Limb (tissue), 2 donors: Measurements from ENCODE around the gene AUP1.

Experiments used
- DNase-seq, 2 donors: peaks; one replicate each; pipeline ENCODE4 v3.0.0-alpha.2; 2016; ENCODE audit errors: extremely low spot score in 2 of 2

Gene AUP1

DNA sequence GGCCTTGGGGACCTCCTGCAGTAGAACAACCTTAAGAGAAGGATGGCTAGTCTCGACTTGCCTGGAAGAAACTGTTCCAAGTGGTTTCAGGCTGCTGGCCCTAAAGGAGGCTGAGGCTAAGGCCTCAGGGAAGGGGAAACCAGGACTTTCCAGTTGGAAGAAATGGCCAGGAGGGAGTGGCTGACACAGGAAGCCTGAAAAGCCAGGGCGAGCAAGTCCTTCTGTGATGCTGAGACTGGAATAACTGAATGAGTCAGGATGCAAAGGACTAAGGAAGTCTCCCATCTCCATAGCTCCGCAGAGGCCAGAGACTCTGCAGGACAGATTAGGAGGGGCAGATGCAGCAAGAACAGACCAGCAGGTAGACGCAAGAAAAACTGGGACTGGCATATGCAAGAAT is 7.6 kb upstream of the AUP1 start:
- DNase-seq, result no peak

- DNase-seq, result no peak
Measured at GRCh38 chr2:74536166-74536950, 6.9 kb upstream of the AUP1 start.

DNA sequence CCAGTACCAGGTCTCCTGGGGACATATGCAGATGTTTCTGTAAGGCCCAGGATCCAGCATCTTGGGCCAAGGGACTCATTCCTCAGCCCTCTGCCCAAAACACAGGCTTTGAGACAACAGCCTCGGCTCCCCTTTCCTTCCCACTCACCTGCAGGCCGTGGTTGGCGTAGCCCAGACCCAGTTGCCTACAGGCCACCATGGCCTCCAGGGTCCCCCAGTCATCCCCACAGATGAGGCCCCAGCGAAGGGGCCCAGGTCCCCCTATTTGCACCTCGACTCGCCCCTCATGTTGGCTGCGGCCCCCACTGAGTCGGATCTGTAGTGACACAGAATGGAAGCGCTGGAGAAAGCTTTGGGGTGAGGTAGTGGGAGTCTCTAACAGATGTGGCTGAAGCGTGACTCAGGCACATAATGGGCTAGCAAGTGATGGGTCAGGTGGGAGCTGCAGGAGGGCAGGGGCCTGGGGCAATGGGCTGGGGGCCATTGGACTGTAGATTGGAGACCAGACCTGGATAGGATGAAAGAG is 6.0 kb upstream of the AUP1 start:
- no peak for DNase-seq

- DNase-seq, result no peak
Measured at GRCh38 chr2:74534411-74534810, 4.9 kb upstream of the AUP1 start.

- DNase-seq, result no peak
Measured at GRCh38 chr2:74533464-74533863, 4.0 kb upstream of the AUP1 start.

DNA sequence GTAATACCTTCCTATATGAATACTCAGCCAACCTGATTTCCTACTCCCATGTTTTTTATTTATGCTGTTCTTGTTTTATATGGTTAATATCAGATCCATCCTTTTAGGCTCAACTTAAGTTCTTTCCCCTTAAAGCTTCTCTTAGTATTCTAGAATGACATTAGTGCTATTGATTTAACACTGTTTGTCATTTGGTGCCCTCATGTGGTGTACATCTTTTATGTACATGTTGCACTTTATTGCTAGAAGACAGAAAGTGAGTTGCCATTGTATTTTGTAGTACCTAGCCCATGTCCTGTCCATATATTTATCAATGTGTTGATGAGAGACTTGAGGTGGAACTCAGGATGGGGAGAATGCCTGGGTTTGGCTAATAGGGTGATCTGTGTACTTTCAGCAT is 2.7 kb upstream of the AUP1 start:
- no peak for DNase-seq

DNA sequence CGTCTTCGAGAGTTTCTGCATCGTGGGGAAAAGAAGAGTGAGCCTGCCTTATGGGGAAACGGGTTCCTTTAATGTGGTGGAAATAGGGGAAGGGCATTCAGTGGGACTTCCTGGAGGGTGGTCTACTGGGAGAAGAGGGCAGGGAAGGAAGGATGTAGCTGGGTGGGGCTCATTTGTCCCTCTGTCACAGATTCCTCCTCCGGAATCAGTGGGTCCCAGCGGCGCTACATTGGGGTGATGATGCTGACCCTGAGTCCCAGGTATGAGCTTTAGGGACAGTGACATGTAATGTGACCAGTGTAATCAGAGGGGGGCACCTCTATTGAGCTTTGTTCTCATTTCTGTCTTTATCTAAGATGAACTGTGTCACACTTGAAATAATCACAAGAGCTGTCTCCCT is 2.2 kb upstream of the AUP1 start:
- no peak for DNase-seq

DNA sequence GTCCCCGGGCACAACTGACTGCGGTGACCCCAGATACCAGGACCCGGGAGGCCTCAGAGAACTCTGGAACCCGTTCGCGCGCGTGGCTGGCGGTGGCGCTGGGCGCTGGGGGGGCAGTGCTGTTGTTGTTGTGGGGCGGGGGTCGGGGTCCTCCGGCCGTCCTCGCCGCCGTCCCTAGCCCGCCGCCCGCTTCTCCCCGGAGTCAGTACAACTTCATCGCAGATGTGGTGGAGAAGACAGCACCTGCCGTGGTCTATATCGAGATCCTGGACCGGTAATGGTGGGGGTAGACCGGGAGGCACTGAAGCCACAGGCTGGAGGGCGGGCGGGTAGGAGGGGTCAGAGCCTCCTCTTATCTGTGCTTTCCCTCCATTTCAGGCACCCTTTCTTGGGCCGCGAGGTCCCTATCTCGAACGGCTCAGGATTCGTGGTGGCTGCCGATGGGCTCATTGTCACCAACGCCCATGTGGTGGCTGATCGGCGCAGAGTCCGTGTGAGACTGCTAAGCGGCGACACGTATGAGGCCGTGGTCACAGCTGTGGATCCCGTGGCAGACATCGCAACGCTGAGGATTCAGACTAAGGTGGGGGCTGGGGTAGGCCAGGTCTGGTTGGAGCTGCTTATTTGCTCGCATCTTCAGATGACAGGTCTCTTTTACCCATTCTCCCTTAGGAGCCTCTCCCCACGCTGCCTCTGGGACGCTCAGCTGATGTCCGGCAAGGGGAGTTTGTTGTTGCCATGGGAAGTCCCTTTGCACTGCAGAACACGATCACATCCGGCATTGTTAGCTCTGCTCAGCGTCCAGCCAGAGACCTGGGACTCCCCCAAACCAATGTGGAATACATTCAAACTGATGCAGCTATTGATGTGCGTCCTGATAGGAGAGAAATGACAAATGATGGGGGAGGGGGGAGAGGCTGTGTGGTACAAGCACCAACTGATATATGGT is 1.0 kb upstream of the AUP1 start:
- DNase-seq, result no peak

GRCh38 chr2:74528600-74529356 is 728 bp downstream of the AUP1 start:
- no peak for DNase-seq

- DNase-seq, result no peak
Measured at GRCh38 chr2:74527741-74528140, 1.8 kb downstream of the AUP1 start.

GRCh38 chr2:74526649-74527230 is 2.8 kb downstream of the AUP1 start:
- DNase-seq, result no peak

DNA sequence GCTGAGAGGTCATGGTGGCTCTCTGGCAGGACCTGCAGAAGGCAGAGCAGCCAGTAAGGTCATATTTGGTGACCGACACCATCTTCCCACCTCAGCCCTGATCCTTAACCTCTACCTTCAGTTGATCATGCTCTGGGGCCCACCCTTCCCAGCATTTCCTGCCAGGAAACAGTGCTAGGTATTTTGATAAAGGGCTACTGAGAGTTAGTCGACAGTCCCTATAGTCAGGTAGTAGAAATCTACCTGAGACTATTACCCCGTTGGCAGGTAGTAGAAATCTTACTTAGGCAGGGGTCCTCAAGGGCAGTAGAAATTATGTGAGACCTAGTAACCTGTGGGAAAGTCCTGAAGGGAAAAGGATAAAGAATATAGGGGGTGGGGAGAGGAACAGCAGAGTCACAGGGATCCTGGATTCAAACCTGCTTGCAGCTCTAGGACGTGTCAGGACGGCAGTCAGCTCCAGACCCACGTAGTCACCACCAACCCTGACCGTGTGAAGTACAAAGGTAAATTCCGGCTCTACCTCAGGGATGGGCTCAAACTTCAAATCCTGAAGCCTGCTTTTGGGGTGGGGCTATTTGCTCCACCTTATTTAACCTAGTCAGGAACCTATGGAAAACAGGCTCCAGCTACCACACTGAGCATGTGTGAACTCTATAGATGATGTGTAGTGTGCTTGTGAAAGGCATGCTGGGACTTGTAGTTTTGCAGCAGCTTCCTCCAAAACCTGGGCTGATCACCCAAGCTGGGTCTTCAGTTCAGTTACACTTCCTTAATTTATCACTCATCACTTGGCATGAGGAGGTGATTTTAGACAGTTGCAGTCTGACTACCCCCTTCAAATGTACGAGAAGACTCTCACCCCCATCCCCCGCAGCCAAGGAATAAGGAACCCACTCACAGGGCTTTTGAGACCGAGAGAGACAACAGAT is 3.5 kb downstream of the AUP1 start, which contains the start of gene DQX1:
DQX1 (minus strand) TSS at position 515 of the 932 bp plus-strand sequence; CDS start at position 13, 502 bp downstream.
- DNase-seq, result no peak

DNA sequence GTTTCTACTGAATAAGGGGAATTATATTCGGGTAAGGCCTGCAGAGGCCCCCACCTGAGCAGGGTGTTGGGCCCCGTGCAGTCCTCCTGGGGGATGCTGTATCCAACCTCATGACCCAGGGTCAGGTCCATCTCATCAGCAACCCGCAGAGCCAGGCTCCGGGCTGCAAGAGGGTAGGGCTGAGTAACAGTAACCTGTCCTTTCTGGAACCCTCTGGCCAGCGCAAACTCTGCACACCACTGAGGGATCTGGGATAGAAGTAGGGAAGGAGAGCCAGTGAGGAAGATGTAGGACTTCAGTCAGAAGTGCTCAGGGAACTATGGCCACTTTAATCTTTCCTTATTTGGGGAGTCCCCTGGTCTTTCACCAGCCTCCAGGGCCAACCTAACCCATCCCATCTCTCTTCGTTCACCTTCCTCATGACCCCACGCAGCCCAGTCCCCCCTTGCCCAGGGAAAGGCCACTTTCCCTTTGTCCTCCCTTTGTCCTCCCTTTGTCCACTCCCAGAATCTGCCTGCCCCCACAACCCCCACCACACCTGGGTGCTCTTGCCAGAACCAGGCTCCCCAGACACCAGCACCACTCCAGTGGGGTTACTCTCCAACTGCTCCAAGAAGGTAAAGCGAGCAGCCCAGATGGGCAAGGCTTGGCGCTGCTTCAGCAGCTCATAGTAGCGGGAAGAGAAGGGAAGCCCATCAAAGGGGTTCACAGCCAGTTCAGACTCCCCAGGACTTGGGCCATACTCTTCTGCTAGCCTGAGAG is 4.4 kb downstream of the AUP1 start:
- no peak for DNase-seq

DNA sequence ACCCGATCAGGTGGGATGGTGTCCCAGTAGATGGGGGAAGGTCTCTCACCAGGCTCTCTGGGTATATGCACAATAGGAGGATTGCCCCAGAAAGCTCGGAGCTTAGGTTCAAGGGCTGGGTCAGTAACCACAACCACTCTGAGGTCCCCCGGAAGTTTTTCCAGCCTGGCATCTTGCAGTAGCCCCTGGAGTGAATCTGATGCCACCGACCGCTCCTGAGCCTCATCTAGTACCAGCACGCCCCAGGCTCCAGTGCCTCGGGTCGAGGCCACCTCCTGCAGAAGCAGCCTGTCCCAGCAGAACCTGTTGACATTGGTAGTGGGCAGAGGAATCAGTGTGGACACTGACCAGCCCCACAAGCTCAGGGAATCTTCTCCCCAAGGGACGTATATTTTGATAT is 5.5 kb downstream of the AUP1 start:
- DNase-seq, result no peak

- DNase-seq, result no peak
Measured at GRCh38 chr2:74522516-74522915, 7.0 kb downstream of the AUP1 start.

- DNase-seq, result no peak
Measured at GRCh38 chr2:74516650-74517049, 12.9 kb downstream of the AUP1 start.

DNA sequence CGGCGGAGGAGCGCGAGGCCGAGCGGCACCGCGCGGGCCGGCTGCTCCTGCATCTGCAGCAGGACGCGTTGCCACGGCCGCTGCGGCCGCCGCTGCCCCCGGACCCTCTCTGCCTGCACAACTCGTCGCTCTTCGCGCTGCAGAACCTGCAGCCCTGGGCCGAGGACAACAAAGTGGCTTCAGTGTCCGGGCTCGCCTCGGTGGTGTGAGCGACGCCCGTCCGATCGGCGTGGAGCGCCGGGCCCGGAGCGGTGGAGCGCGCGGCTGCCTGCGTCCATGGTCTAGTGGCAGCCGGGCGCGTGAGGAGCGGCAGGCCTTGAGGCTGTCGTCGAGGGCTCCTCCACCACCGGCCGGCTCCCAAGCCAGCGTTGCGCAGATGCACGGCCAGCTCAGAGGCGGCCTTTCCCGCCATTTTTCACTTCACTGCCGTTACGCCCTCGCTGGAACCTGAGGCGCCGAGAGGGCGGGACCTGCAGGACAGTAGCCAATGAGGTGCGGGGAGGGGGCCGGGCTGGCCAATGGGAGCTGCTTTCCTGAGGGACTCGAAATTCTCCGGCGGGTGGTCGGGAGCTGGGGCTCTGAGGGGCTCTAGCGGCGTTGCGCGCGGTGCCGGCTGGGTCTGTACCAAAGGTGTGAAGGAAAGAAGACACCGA is 13.4 kb downstream of the AUP1 start:
- peak; percentile 67 to 87 for DNase-seq

GRCh38 chr2:74515271-74515980 is 14.1 kb downstream of the AUP1 start:
- DNase-seq, result no peak
